ENCODE results near the gene NAA38. TPM values are rescaled to one million over a fixed set of nuclear protein-coding genes. Genes with fewer than 3 reads are reported as not detected.
"Not testable (repeated sequence)": the region's sequence is repeated elsewhere in the genome, so short reads cannot be mapped to it uniquely, and the experiment has no call there.

NAA38 gene
- total RNA-seq, 2 experiments from 2014 or later = 62.9 to 65.3 TPM

DNA sequence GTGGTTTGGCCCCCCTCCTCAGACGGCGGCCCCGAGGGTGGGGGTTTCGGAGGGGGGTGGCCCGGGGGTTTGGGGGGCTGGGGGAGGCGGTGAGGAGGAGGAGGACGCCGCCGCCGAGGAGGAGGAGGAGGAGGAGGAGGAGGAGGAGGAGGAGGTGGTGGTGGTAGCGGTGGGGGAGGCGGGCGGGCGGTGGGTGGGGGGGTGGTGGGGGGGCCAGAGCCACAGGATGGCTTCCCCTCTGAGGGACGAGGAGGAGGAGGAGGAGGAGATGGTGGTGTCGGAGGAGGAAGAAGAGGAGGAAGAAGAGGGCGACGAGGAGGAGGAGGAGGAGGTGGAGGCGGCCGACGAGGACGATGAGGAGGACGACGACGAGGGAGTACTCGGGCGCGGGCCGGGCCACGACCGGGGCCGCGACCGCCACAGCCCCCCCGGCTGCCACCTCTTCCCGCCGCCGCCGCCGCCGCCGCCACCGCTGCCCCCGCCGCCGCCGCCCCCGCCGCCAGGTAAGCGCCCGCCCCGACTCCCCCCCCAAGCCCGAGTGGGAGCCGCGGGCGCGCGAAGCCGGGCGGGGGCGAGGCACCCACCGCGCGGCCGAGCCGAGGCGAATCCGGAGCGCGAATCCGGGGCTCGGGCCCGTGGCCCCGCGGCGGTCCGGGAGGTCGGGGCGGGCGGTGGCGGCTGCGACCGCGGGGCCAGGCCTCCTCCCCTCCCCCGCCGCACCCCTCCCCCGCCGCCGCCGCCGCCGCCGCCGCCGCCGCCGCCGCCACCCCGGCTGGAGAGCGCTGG is 27.4 kb upstream of the NAA38 start:
- POLR2A ChIA-PET = interaction anchor here (0.6 kb wide), 1 partner anchor 49 kb away, joined by 3 read pairs; no protein-coding TSS in a partner anchor
- CTCF ChIA-PET = interaction anchor here (0.7 to 2.2 kb wide), 3 partner anchors 28 to 179 kb away, joined by 3 to 8 read pairs (median 3); partner anchors contain the start of genes CYB5D1 and NAA38

DNA sequence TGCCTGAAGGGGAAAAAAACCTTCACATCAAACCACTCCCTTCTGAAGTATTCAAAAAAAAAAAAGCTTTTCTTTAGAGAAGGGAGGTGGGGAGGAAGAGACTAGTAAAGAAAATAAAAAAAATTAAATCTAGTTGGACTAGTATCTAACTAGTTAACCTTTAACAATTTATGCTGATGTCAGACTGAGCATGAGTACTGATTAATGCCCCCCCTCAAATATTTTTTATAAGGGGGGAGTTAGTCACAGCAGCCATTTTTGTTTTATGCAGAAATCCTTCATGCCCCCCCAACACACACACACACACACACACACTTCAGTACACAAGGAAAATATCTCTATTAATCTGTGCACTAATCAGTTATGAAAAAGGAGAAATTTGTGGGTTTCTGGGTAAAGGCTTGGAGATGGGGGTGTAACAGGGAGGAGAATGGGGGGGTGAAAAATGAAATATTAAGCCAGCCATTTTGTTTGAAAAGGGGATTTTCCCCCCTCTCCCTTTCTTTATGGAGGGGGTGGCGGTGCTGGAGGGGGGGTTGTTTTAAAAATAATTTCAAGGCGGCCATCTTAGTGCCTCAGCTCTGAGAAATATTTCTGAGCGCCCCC is 26.5 kb upstream of the NAA38 start:
- ChIA-PET POLR2A (interaction anchor here (0.5 to 0.6 kb wide), 2 partner anchors 42 to 48 kb away, joined by 3 read pairs; no protein-coding TSS in a partner anchor), CTCF (interaction anchor here (0.8 to 1.3 kb wide), 2 partner anchors 15 to 176 kb away, joined by 3 read pairs; no protein-coding TSS in a partner anchor)

DNA sequence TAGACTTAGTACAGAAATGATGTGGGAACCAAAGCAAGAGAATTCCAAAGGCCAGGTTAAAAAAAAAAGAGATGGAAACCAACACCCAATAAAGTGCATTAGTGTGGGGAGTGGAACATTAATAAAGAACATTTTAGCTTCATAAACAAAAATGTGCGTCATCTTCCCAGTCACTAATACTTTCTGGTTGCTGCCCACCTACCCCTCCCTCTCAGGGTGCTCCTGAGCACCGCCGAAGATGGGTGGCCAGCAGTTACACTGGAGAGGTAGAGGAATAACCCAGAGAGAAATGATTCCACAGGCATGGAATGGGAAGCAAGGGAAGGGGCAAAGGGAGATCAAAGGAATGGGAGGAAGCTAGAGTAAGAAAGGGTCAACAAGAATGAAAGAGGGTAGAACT is 25.3 kb upstream of the NAA38 start:
- ChIA-PET POLR2A (no interaction called here), CTCF (interaction anchor here (0.6 to 1.3 kb wide), 3 partner anchors 8 to 47 kb away, joined by 3 read pairs; no protein-coding TSS in a partner anchor)

DNA sequence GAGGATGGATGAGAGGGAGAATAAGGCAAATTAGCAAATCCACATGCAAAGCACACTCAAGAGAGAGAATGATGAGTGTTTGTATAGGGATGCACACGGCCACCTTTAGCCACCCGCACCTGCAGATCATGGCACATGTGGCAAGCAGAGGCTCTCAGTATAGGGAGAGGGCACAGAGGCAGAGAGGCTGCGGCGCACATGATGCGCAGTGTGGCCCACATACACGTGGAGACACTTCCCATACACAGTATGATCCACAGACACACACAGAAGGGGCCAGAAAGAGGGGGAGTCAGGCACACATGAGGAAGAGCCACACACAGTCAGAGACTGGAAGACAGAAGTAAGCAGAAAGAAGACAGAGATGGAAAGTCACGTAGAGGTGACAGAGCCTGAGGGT is 24.7 kb upstream of the NAA38 start:
- POLR2A ChIA-PET = no interaction called here
- CTCF ChIA-PET = no interaction called here

DNA sequence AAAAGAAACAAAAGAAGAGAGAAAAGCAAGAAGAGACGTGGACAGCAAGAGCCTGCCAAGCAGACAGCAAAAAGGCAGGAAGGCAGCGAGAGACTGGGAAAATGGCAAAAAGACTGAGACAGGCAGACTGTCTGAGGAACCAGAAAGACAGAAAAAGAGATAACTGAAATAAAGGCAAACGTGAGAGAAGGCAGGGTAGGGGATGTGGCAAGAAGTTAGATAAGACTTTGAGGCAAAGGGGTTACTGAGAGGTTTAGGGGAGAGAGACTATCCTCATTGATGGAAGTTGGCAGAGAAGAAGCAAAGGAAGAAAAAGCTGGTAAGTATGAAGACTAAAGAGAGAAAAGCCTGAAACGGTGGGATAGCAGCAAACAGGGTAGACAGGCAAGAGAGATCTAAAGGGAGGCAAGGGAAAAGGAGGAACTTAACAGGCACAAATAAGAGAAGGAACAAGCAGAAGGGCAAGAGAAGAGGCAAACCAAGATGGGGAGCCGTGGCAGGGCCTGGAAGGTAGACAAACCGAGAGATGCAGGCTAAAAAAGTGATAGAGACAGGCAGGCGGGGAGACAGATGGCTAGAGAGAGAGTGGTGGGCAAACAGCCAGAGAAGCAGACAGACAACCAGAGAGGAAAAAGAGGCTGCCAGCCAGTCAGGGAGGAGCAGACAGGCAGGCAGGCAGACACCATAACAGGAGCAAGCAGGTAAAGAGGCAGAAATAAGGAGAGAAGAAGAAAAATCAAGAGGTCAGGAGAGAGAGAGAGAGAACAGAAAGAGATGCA is 24.1 kb upstream of the NAA38 start:
- CTCF ChIA-PET = no interaction called here
- POLR2A ChIA-PET = no interaction called here

DNA sequence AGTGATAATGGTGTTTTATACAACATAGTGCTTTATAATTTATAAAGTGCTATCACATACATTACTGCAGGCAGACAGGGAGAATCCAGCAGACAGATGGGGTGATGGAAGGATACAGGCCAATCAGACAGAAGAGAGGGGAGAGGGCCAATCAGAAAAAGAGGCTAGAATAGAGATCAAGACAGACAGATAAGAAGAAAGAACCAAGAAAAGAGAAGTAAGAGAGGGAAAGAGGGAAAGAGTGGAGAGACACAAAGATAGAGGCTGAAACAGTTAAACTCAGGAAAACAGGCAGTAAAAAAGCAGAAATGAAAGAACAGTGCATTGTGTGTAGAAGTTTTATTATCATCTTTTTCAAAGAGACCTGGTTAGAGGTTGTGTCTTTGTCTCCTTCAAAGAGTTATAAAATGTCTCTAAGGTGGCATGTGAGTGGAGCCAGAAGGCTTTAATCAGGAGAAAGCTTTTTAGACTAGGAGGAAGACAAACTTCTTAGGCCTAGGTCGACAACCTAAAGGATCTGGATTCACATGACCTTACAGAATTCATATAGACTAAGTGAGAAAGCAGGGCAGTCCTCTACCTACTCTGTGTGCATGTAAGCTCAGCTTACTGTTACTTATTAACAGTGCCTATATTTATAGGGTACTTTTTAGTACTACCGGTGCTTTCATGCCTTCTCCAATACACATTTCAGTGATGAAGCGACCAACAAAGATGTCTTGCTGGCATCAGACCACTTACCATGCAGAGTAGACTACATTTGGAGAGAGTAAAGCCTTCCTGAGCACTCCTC is 22.9 kb upstream of the NAA38 start:
- POLR2A ChIA-PET = no interaction called here
- CTCF ChIA-PET = interaction anchor here (0.5 kb wide), 1 partner anchor 57 kb away, joined by 3 read pairs; no protein-coding TSS in a partner anchor

DNA sequence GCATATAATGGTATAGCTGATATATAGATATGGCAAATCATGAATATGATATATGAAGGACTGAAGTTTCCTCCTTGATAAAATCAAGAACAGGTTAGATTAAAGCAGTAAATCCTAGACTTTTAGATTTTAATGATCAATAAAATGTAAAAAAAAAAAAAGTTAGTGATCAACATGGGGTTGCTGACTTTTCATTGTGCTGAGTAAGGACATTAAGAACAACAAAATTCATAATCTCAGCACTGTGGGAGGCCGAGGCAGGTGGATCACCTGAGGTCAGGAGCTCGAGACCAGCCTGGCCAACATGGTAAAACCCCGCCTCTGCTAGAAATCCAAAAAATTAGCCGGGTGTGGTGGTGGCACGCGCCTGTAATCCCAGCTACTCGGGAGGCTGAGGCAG is 20.9 kb upstream of the NAA38 start:
- ChIA-PET CTCF (interaction anchor here (1.4 kb wide), 1 partner anchor 16 kb away, joined by 8 read pairs; no protein-coding TSS in a partner anchor), POLR2A (no interaction called here)

DNA sequence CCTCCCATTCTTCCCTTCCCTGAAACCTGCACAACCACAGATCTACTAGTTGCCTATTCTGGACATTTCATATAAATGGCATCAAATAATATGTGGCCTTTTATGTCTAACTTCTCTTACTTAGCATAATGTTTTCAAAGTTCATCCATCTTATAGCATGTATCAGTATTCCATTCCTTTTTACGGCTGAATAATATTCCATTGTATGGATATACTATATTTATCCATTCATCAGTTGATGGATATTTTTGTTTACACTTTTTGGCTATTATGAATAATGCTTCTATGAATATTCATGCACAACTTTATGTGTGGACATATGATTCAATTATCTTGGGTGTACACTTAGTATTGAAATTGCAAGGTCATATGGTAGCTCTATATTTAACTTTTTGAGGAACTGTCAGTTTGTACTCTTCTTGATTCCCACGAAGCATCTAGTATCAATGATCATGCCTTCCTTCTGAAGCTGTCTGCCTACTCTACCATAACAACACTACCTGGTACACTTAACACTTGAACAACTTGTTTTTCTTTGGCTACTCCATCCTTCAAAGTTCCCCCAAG is 18.5 kb upstream of the NAA38 start:
- CTCF ChIA-PET = interaction anchor here (1.5 kb wide), 1 partner anchor 19 kb away, joined by 3 read pairs; the partner anchor contains the start of gene NAA38
- POLR2A ChIA-PET = no interaction called here

DNA sequence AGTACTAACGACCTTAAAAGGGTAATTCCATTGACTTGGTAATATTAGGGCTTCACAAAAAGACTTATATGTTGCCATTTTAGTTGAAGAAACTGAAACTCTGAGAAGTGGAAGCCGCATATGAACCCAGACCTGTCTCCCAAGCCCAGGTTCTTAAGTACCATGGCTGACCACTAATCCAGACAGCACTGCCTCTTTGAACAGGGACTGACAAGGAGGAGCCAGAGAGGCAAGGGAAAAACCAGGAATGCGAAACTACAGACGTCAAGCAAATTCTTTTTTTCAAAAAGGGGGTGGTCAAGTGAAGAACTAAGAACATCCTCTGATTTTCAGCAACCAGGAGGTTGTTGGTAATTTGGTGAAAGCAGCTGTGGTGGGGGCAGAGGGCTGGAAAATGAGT is 15.7 kb upstream of the NAA38 start:
- ChIA-PET CTCF (no interaction called here), POLR2A (no interaction called here)

DNA sequence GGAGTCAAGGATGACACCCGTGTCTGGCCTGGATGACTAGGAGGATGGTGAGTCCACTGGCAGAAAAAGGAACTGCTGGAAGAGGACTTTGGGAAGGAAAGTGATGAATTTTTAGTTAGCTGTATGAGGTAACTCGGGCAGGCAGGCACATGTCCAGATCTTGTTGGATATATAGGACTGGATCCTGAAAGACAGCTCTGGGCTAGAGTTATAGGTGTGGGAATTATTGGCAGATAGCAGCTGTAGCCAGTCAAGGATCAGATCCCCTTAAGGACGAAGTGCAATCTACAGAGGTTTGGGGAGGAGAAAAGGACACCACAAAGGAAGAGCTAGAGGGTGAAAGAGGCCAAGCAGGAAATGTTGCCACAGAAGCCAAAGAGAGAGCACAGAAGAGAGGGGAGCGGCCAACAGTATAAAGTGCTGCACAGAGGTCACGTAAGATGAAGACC is 10.5 kb upstream of the NAA38 start:
- ChIA-PET POLR2A (no interaction called here), CTCF (interaction anchor here (0.6 to 2.3 kb wide), 3 partner anchors 15 to 121 kb away, joined by 3 to 8 read pairs (median 7); no protein-coding TSS in a partner anchor)

DNA sequence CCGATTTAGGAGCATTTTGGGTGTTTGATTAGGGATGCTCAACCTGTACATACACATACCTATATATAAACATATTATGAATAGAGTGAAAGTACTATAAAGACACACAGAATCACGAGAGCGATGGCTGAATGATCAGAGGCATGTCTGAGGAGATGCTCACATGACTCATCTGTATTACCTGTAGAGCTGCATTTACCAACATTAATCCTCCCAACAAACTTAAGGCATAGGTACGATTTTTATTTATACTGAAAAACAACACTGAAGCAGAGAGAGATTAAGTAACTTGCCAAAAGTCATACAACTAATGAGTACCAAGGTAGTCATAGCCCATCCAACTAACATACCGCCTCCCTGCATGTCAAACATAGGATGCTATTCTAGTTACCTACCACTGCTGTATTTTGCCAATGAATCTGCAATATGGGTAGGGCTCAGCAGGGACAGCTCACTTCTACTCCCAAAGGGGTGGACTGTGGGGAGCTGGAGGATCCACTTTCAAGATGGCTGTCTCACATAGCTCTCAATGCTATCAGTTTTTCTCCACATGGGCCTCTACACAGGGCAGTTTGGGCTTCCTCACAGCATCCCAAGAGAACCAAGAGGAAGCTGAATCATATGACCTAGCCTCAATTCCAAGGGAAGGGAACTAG is 7.8 kb upstream of the NAA38 start:
- POLR2A ChIA-PET = interaction anchor here (0.7 kb wide), 1 partner anchor 124 kb away, joined by 4 read pairs; no protein-coding TSS in a partner anchor

DNA sequence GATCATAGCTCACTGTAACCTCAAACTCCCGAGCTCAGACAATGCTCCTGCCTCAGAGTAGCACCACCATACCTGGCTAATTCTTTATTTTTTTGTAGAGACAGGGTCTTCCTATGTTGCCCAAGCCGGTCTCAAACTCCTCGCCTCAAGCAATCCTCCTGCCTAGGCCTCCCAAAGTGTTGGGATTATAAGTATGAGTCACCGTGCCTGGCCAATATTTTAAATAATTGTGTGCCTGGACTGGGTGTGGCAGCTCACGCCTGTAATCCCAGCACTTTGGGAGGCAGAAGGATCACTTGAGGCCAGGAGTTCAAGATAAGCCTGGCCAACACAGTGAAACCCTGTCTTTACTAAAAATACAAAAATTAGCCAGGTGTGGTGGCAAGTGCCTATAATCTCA is 7.0 kb upstream of the NAA38 start:
- POLR2A ChIA-PET = not testable (repeated sequence)
- CTCF ChIA-PET = interaction anchor here (0.9 to 3.5 kb wide), 7 partner anchors 21 to 255 kb away, joined by 3 to 22 read pairs (median 4); no protein-coding TSS in a partner anchor

More for the DNA sequence above, 7.8 kb upstream of the NAA38 start:
- CTCF ChIA-PET = interaction anchor here (0.5 to 3.5 kb wide), 6 partner anchors 31 to 349 kb away, joined by 3 to 10 read pairs (median 4); partner anchors contain the start of genes KDM6B and RNF227

DNA sequence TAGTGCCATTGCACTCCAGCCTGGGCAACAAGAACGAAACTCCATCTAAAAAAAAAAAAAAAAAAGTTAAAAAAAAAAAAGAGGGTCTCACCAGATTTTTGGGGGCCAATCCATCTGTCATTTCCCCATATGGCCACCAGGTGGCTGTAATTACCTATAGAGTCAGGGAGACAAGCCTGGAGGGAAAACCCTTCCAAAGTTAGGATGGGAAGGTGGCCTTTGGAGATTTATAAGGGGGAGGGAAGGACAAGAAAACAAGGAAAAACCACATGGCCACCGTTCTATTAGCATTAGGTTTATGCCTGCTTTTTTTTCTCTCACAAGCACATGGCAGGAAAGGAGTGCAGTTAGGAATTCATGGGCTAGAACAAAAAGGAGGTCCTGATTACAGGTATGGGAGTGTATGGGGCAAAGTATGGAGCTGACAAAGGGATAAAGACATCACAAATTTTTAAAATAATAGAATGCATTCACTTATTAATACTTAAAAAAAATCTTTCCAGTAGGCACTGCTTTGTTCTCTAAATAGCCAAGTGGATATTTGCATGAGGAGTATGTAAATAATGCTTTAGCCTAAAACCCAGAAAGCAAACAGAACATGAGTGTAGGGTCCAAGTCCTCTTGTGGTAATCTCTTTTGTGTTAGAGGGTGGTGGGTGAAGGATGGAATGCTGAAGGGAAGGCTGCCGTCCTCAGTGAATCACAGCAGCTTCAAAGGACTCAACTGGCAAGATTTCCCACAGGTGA is 5.5 kb upstream of the NAA38 start:
- ChIA-PET CTCF (interaction anchor here (0.6 to 3.2 kb wide), 15 partner anchors 15 to 195 kb away, joined by 3 to 22 read pairs (median 4); partner anchors contain the start of genes CNTROB, KDM6B and TRAPPC1), POLR2A (no interaction called here)

DNA sequence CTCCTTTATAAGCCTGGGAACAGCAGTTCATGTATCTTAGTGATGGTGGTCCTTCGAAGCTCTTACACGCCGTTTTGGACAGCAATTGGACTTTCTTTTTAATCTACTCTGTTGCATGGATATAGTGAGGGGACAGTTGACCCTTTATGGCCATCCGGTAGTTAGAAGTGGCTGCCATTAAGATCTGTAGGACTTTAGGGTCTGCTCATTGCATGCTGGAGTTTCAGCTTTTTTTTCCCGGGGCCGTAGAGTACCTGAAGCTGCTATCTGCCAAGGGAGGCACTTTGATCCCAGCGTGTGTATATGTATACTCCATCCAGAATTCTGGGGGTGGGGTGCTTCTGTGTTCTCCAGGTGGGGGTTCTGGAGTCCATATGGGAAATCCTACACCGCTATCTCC is 1.7 kb upstream of the NAA38 start:
- POLR2A ChIA-PET = interaction anchor here (0.5 to 0.7 kb wide), 2 partner anchors 17 to 178 kb away, joined by 3 to 4 read pairs; no protein-coding TSS in a partner anchor
- CTCF ChIA-PET = interaction anchor here (1.0 to 1.5 kb wide), 4 partner anchors 36 to 198 kb away, joined by 3 to 6 read pairs (median 4); no protein-coding TSS in a partner anchor

DNA sequence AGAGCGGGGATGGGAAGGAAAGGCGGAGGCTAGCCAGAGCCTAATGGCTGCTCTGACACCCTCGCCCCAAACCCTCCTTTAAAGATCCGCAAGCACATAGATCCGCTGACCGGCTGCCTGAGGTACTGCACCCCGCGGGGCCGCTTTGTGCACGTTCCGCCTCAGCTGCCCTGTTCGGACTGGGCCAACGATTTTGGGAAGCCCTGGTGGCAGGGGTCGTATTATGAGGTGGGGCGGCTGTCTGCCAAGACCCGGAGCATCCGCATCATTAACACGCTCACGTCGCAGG is 1.1 kb upstream of the NAA38 start:
- POLR2A ChIA-PET = interaction anchor here (0.5 kb wide), 1 partner anchor 178 kb away, joined by 4 read pairs; no protein-coding TSS in a partner anchor
- CTCF ChIA-PET = interaction anchor here (1.0 to 1.5 kb wide), 4 partner anchors 35 to 199 kb away, joined by 3 to 6 read pairs (median 4); no protein-coding TSS in a partner anchor

DNA sequence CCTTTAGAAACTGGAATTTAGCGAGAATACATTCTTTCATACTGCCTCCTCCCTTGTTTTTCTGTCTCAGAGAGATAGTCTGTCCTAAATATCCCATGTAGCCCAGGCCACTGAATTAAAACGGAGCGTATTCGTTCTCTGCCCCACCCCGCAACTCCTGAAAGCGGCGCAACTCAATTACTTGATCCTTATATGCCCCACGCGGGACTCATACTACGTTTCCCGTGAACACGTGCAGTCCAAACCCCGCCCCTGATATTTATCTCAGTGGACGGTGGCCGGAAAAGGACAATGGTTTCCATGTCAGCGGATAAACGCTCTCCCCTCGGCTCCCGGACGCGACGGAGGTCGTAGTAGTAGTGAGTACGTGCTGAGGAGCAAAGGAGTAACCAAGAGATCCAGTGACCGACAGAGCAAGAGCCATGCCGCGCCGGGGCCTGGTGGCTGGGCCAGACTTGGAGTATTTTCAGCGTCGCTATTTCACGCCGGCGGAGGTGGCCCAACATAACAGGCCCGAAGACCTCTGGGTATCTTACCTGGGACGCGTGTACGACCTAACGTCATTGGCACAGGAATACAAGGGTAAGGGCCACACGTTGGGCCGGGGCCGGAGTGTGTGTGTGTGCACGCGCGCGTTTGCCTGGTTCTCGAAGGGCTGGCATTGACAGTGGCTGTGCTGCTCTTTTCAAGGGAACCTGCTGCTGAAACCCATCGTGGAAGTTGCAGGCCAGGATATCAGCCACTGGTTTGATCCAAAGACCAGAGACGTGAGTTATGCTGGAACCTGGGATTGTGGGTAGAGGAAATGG is 558 bp upstream of the NAA38 start, which contains the start of gene CYB5D1:
Gene CYB5D1, plus strand, starts transcription at position 291 of the 809 bp plus-strand sequence. Its CDS starts 132 bp downstream, at position 423.
- ChIA-PET CTCF (interaction anchor here (0.6 to 2.6 kb wide), 14 partner anchors 11 to 538 kb away, joined by 3 to 22 read pairs (median 5); partner anchors contain the start of genes CNTROB and TRAPPC1), POLR2A (interaction anchor here (0.6 to 2.9 kb wide), 8 partner anchors 14 to 274 kb away, joined by 3 to 44 read pairs (median 4); partner anchors contain the start of genes CNTROB, MPDU1 and TRAPPC1)

Data from activated CD8-positive, alpha-beta memory T cell treated with anti-CD3 and anti-CD28 coated beads for 36 hours (primary cell).